DMS 273 treated with DMSO at 0.1 percent for 48 hours (cell line): ENCODE measurements around the gene TBX2.
"Not testable (repeated sequence)": the region's sequence is repeated elsewhere in the genome, so short reads cannot be mapped to it uniquely, and the experiment has no call there.

Experiments used
- DNase-seq: peaks from one replicate; lab custom pipeline; 2025; lab: John Stamatoyannopoulos, UW

TBX2 gene

DNA sequence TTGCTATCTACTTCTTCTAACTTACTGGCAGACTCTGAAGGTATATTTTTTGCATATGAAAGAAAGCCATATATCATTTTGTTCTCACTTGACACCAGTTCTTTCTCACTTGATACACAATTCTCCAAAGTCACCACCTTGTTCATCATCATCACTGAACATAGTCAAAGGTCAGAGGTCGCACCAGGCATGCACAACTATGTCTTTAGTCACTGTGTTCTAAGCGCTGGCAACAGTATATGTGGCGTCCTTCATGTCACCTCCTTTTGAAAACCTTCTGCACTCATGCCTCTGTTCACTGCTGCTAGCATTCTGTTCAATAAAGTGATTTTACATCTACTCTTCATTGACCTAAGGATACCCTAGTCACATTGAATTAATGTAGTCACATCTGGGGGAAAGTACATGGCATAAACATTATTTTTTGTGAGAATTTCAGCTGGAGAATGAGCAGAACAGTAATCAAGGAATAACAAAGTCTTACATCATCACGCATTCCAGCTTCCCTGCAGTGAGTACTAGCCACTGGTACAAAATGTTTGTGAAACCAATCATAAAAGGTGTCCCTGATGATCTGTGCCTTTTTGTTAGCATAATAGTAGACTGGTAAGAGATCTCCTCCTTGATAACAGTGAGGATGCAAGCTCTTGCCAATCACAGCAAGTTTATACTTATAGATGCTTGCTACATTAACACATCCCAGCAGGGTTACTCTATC, 32.1 kb downstream of the TBX2 start:
- DNase-seq: no peak

- DNase-seq: no peak
Measured at GRCh38 chr17:61436273-61436672, 36.6 kb downstream of the TBX2 start.

GRCh38 chr17:61436995-61437704, 37.5 kb downstream of the TBX2 start:
- DNase-seq: no peak

GRCh38 chr17:61440697-61441096, 41.1 kb downstream of the TBX2 start:
- DNase-seq: no peak

- not testable (repeated sequence) for DNase-seq
Measured at GRCh38 chr17:61441507-61441906, 41.9 kb downstream of the TBX2 start.

- no peak for DNase-seq
Measured at GRCh38 chr17:61442136-61442775, 42.6 kb downstream of the TBX2 start.

GRCh38 chr17:61442878-61443474, 43.3 kb downstream of the TBX2 start:
- DNase-seq: no peak

GRCh38 chr17:61443475-61443882, 43.8 kb downstream of the TBX2 start:
- DNase-seq: no peak

GRCh38 chr17:61444075-61444474, 44.4 kb downstream of the TBX2 start:
- no peak for DNase-seq

DNA sequence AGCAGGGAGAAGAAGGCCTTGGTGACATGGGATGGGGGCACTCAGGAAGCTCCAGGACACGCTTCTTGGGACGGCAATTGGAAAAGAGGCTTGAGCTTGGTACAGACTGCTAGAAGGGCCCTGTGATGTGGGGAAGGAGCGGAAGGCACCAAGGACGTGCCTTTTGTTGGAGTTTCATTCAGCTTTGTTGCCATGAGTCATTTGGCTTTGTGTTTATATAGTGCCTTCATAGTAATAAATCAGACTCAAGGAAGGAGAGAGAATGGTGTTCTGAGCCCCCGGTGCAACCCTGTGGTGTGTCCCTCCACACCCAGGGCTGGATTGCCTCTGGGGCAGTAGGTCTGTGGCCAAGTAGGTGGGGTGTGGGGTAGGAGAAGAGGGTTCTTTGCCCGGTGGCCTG, 45.2 kb downstream of the TBX2 start:
- no peak for DNase-seq

DNA sequence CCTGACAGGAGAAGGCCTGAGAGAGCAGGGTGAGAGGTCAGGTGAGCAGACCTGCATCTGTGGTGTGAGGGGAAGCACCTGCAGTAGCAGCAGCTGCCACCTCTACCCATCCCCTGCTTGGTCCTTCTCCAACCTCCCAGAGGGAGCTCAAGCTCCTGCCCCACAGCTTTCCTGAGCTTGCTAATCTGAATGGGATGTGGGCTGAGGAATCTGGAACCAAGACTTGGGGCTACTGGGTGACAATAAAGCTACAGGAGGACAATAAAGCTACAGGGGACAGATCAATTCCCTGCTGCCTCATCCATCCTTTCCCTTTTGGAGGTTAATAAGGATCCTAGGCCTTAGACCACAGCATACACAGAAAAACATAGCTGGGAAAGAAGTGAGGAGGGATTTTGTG, 47.7 kb downstream of the TBX2 start:
- DNase-seq: no peak

DNA sequence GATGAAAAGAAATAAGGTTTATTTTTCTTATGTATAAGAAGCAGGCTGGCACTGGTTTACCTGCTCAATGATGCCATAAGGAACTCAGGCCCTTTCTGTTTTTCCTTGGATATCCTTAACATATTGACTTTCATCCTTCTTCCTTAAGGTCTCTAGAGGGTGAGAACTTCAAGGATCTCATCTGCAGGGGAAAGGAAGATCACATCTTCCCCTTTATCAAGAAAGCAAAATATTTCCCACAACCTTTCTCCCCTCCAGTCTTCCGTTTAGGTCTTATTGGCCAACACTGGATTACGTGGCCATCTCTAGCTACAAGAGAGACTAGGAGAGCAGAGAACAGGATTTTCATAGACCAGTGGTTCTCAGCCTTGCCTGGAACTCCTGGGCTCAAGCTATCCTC, 48.4 kb downstream of the TBX2 start:
- DNase-seq: no peak

DNA sequence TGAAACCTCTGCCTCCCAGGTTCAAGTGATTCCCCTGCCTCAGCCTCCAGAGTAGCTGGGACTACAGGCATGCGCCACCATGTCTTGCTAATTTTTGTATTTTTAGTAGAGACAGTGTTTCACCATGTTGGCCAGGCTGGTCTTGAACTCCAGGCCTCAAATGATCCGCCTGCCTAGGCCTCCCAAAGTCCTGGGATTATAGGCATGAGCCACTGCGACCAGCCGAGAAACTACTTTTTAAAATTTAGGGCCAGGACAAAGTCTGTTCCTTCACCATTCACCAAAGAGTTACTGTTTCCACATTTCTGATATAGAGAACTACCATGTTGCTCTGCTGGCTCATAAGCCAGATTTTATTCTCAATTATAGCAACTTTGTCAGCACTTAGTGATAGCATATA, 49.5 kb downstream of the TBX2 start:
- DNase-seq: not testable (repeated sequence)

DNA sequence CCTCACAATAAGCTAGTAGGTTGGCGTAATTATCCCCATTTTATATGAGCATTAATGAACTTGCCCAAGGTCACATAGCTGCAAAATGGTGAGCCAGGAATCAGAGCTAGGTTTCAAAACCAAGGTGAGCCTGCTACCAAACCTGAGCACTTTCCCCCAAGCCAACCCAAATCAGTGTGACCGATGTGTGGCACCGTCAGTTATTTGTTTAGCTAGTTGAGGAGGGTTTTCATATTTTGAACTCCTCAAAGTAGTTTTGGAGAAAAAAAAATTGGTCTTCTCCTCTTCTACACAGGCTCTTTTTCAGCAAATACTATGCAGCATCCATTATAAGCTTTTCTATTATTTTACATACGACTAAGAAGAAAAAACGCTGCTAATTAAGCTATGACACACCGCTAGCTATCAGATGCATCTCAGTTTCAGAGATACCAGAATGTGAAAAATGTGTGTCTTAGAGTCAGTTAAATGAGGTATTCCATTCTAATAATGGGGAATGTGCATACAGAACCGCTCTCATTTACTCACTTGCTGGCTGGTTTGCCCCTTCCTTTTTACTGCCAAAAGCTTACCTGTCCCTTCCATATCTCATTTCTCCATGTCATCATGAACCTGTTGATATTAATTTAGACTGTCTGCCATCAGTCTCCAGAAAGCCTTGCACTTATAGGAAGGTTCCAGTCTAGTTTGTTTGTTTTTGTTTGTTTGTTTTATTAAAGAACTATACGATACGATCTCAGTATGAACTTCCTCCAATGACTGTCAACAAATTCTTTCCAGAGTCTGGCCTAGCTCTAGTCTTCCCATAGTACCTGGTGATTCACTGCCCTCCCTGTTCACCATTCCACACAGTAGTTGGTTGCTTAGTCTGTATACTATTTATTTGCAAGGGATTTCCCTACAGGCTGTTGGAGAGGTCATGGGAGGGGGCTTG, 50.3 kb downstream of the TBX2 start:
- no peak for DNase-seq

GRCh38 chr17:61450641-61451537, 51.2 kb downstream of the TBX2 start:
- DNase-seq: no peak

GRCh38 chr17:61451538-61452300, 52.1 kb downstream of the TBX2 start:
- DNase-seq: no peak

GRCh38 chr17:61452301-61453290, 53.0 kb downstream of the TBX2 start, which contains the start of gene TBX4:
Gene TBX4, plus strand, starts transcription at chr17:61452422. Its CDS starts 4,069 bp downstream, at chr17:61456491.
- DNase-seq: no peak

DNA sequence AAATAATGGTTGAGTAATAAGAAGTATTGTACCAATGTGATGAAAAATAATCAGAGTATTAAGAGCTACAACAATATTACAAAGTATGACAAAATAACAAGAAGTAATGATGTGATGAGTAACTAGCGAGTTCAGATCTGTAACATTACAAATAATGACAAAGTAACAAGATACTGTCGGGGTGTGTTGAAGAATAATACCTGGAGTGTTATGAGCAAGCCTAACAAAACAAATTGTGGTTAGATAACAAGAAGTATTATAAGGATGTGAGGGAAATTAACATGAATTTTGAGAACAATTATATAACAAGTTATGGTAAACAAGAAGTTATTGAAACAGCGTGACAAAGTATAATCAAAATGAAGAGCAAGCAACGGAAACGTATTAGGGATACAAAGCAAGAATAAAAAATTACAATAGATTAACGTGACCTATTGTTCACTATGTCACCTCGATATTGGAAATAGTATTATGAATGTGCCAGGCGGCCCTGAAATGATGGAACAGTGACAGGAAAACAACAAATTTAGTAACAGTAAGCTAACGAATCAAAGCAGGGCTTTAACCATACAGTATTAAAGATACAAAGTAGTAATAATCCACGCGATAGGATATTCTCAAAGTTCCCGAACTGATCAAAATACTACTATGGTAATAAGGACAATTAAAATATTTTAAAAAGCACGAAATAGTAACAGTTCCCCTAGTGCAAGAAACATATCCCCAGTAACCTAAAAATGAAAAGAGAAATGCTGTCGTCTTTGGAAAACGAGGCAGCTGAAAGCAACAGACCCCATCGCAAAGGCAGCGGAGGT, 54.1 kb downstream of the TBX2 start:
- DNase-seq: no peak
